ENCODE data around the gene P3H3. TPM values are rescaled to one million over a fixed set of nuclear protein-coding genes. Genes with fewer than 3 reads are reported as not detected.

Gene P3H3
- total RNA-seq (2011; cell fraction: chromatin; rRNA removed; ENCODE audit: low replicate concordance), result 20.0 and 79.4 TPM in 2 replicates
- total RNA-seq (2011; cell fraction: nucleolus; rRNA removed), result 58.3 and 59.9 TPM in 2 replicates
- total RNA-seq (2011; cell fraction: nucleoplasm; rRNA removed), result 31.2 and 33.2 TPM in 2 replicates
- 7.1 and 9.5 TPM in 2 replicates for total RNA-seq (2014; rRNA removed)
- total RNA-seq (2014; rRNA removed; fragmentation: Illumina TruSeq; extraction: Trizol), result 1.9 and 4.3 TPM in 2 replicates
- total RNA-seq (2015; rRNA removed; fragmentation: Illumina TruSeq; extraction: Trizol), result 6.6 and 8.0 TPM in 2 replicates
- 14.2 and 15.0 TPM in 2 replicates for total RNA-seq (2021)
- 4.0 and 10.2 TPM in 2 replicates for polyA plus RNA-seq (2011; rRNA removed)
- 6.0 and 7.6 TPM in 2 replicates for polyA plus RNA-seq (2011; cell fraction: cytosol; rRNA removed)
- polyA plus RNA-seq (2011; cell fraction: nucleus; rRNA removed), result 46.1 and 48.4 TPM in 2 replicates
- 12.1 and 18.5 TPM in 2 replicates for polyA plus RNA-seq (2012)
- 4.8 and 7.3 TPM in 2 replicates for polyA plus RNA-seq (2014; fragmentation: Illumina TruSeq; extraction: Trizol)
- under 1 TPM; 0.03 to 0.27 TPM for polyA plus RNA-seq (2014; fragmentation: Nextera tagmentation; extraction: Ambion mirVana)
- polyA plus RNA-seq (2014; rRNA removed), result 10.2 and 13.2 TPM in 2 replicates
- 2.6 and 3.3 TPM in 2 replicates for polyA minus RNA-seq (2011; rRNA and poly(A)+ RNA removed)
- polyA minus RNA-seq (2011; cell fraction: cytosol; rRNA and poly(A)+ RNA removed), result 5.1 and 8.6 TPM in 2 replicates
- polyA minus RNA-seq (2011; cell fraction: nucleus; rRNA and poly(A)+ RNA removed), result 16.0 and 31.5 TPM in 2 replicates
- percentile 59 among the genes with signal in this experiment for Bru-seq, nascent RNA
- percentile 56 among the genes with signal in this experiment for BruChase-seq, experiment 1, labeled RNA remaining after a 2-hour chase
- percentile 64 among the genes with signal in this experiment for BruChase-seq, experiment 2, labeled RNA remaining after a 6-hour chase
- long read RNA-seq, experiment 1, transcript P3H3-201 (15 exons, 2,632 nt), result major isoform, 7 of 20 reads
- long read RNA-seq, experiment 1, partial matches to known transcripts, result 12 of 20 reads
- long read RNA-seq, experiment 1, other reads (novel, unspliced or antisense), result 1 of 20 reads
- long read RNA-seq, experiment 2, partial matches to known transcripts, result 7 of 15 reads
- long read RNA-seq, experiment 2, other reads (novel, unspliced or antisense), result 4 of 15 reads
- long read RNA-seq, experiment 3, partial matches to known transcripts, result 0 of 1 reads
- long read RNA-seq, experiment 3, other reads (novel, unspliced or antisense), result 0 of 1 reads

- Histone ChIP-seq H3K9ac (ENCODE audit: insufficient read depth in 1 of 2, low read depth in 2 of 2, low read length in 2 of 2) (peak within 1 kb of the TSS; percentile 91 to 97), H3K9me3 (replicated peaks; ENCODE audit: control insufficient read depth, insufficient read depth, low read depth, low read length) (no peaks in the 10 kb centered on the region), H3K36me3 (ENCODE audit: control insufficient read depth, insufficient read depth, low read length) (peaks cover 27% of the 10 kb centered on the region; the same call in 1 of the 3 replicates), H3K9me1 (ENCODE audit: control insufficient read depth, insufficient read depth, low read length) (no peaks in the 10 kb centered on the region), H3K27me3 (ENCODE audit: control insufficient read depth in 2 of 2, insufficient read depth in 2 of 2, low read length in 2 of 2) (peaks cover 0 to 4% of the 10 kb centered on the region in 2 experiments; a peak in 2 of 5 replicates), H3K4me1 (replicated peaks in 1 of 2; ENCODE audit: control insufficient read depth in 2 of 2, insufficient read depth in 2 of 2, low read length in 2 of 2) (peaks cover 11 to 51% of the 10 kb centered on the region in 2 experiments; a peak in 4 of 5 replicates), H3K4me2 (ENCODE audit: insufficient read depth, low read length) (peak within 1 kb of the TSS; percentile 87), H3K79me2 (ENCODE audit: control insufficient read depth, insufficient read depth, low read length) (peaks cover 24% of the 10 kb centered on the region), H3K27ac (ENCODE audit: extremely low read depth, low read depth, low read length) (peak within 1 kb of the TSS; percentile 91), H2AFZ (ENCODE audit: low read depth, low read length) (peak within 1 kb of the TSS; percentile 91), H3K4me3 (peak within 1 kb of the TSS; percentile 73), H4K20me1 (replicated peaks; ENCODE audit: control insufficient read depth, insufficient read depth, low read length) (no peaks in the 10 kb centered on the region)
- in situ Hi-C loops (cut with MboI) (no loop called here), intact Hi-C loops (cut with micrococcal nuclease) (loop anchor here (2.0 to 10.0 kb wide), 4 partner anchors 51 to 273 kb away; partner anchors contain the start of genes IFFO1 and ZNF384)
- POLR2A ChIA-PET, result interaction anchor here (0.6 to 1.7 kb wide), 9 partner anchors 14 to 105 kb away, joined by 3 to 7 read pairs (median 4); partner anchors contain the start of genes COPS7A, MLF2 and PTMS
- FAIRE-seq (no peak), DNase-seq (ENCODE audit: extremely low read depth in 1 of 4, low spot score in 3 of 4) (peak; percentile 47 to 53 (median 50)), ATAC-seq (peak; percentile 68)
- CTCF ChIA-PET (ENCODE audit: low intra/inter-chr PET ratio), result interaction anchor here (0.6 kb wide), 1 partner anchor 97 kb away, joined by 3 read pairs; no protein-coding TSS in a partner anchor
- WGBS (ENCODE audit: insufficient coverage, low coverage, missing lambda C conversion rate), result 6% methylated on average over 10 of the region's 60 CpGs
- BruUV-seq (replicated peaks), result no TSS peak
- TF ChIP-seq TBP (optimal IDR thresholded peaks at IDR 0.05; ENCODE audit: low read depth, low read length), result peak; percentile 18
- TF ChIP-seq PPARD (CRISPR knock-in tag; IDR thresholded peaks at IDR 0.05), result no peak
- TF ChIP-seq GABPB1 (CRISPR knock-in tag; IDR thresholded peaks at IDR 0.05), result 0 out of 2 replicates have a peak, but pooled peaks have one; percentile 18
- no peak for TF ChIP-seq ZNF644 (tag; IDR thresholded peaks at IDR 0.05; ENCODE audit: low read depth)
- peak; percentile 62 for TF ChIP-seq ZNF512 (tag; IDR thresholded peaks at IDR 0.05)
- no peak for TF ChIP-seq ZNF785 (CRISPR knock-in tag; IDR thresholded peaks at IDR 0.05)
- peak in 1 of 2 experiments; percentile 45 for TF ChIP-seq AFF1 (IDR thresholded peaks at IDR 0.05; ENCODE audit: low read depth in 1 of 2, partially characterized antibody in 2 of 2)
- TF ChIP-seq BCL6 (CRISPR knock-in tag; IDR thresholded peaks at IDR 0.05), result no peak
Observed at GRCh38 chr12:6827982-6828780, at the start of gene P3H3. Gene P3H3, plus strand, starts transcription at chr12:6828407. Its CDS starts 34 bp downstream, at chr12:6828441.

All from K562 (cell line).